HG02642 (cell line): ENCODE measurements around the gene CTNND1.
"Not testable (repeated sequence)": the region's sequence is repeated elsewhere in the genome, so short reads cannot be mapped to it uniquely, and the experiment has no call there.

ENCODE experiments used
- ATAC-seq: cut with Tn5 transposase; IDR thresholded peaks from one replicate; pipeline ENCODE4 v1.9.1; 2021; ENCODE audit warnings: mild to moderate bottlenecking; ENCODE audit not compliant: unreplicated experiment, poor library complexity

CTNND1 gene

DNA sequence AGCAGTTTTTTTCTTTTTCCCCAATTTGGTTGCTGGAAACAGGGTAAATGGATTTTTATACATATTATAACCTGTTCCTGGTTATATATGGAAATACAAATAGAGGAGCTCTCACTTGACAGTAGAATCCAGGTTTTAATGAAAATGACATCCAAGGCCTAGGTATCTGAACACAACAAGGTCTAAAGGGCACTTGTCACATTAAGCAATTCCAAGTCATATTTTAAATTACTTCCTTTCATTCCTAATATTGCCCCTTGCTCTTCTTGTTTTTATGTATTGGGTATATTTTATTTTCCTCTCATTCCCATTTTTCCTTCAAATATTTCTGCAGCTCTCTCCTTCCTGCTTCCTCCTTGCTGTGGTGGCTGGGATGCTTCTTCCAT, 27.1 kb downstream of the CTNND1 start:
- no peak for ATAC-seq

DNA sequence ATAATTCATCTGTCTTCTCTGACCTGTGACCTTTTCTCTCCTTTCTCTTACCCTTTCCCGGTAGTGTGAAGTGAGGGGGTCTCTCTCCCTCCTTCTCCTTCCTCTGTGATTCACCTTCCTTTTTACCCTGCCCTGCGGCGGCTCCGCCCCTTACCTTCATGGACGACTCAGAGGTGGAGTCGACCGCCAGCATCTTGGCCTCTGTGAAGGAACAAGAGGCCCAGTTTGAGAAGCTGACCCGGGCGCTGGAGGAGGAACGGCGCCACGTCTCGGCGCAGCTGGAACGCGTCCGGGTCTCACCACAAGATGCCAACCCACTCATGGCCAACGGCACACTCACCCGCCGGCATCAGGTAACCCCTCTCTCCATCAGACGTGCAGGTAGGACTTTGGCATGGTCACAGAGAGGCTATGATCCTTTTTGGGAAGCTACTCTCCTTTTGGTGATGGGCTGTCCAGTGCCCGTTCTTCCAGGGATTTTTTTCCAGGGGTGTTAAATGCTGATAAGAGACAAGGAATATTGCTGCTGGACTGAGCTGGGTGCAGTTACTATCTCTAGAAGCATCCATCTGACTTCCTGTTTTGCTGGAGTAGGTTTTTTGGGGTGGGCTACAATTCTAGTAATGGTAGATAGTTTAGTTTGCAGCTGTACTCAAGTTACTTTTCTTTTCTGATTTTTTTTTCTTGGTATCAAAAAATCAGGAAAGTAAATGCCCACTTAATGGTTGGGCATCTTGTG, 29.9 kb downstream of the CTNND1 start:
- ATAC-seq: no peak

DNA sequence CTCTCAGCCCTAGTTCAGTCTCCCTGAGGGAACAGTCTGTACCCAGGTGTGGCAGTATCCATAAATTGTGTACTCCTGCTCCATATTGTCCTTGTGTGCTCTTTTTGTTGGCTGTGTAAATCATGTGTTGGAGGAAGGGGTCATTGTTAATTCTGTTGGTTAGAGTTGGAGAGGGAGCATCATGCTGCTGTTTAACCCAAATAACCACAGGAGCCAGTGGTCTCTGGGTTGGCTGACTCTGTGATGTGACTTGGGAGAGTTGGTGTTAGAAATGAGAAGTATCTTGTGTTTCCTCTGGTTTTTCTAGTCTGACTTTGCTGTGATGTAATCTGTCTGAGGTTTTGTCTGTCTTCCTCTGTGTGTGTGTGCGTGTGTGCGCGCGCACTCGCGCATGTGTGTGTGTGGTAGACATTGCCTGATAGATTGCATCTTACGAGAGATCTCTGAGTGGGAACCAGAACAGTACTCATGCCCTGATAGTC, 30.5 kb downstream of the CTNND1 start:
- ATAC-seq: peak; percentile 82

DNA sequence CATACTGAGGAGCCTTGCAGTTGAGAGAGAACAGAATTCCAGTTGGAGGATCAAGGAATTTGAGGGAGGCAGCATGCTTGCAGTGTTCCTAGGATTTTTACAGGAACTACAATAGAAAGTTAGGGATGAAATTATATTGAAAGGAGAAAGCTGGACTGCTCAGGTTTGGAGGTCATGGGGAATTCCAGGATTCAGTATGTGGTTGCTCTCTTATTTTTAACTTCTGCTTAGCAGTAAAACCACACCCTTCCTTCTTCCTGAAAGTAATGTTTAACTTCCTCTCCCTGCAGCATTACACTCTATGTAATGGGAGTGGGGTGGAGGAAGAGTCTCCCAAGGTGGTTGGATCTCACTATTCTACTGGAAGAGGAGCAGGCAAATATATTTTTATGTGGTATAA, 31.3 kb downstream of the CTNND1 start:
- ATAC-seq: no peak

DNA sequence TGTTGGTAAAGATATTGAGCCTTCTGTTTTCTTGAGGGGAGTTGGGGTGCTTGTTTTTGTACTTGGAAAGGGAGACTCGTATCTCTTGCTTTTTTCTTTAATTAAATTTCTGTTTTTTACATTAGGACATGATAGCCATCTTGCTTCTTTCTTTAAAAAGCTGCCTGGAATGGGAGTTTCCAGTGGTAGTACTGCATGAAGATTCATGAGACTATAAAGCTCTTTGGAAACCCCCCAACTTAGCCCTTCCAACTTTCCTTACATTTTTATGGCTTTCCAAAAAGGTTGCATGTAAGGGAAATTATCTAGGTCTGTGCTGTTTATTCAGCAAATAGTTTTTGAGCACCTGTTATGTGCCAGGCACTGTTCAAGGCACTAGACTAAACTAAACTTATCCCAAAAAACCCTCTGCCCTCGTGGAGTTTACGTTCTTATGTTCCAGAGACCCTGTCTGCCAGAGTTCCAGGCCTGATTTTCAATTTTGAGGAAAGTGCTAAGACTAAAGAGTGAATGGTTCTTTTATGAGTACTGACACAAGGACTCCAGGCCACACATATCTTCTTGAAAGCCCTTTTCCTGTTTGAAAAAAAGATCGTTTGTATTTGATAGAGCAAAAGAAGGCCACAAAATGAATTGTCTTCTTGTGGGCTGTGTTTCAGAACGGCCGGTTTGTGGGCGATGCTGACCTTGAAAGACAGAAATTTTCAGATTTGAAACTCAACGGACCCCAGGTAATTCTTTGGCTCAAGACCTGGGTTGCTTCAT, 31.9 kb downstream of the CTNND1 start:
- no peak for ATAC-seq

DNA sequence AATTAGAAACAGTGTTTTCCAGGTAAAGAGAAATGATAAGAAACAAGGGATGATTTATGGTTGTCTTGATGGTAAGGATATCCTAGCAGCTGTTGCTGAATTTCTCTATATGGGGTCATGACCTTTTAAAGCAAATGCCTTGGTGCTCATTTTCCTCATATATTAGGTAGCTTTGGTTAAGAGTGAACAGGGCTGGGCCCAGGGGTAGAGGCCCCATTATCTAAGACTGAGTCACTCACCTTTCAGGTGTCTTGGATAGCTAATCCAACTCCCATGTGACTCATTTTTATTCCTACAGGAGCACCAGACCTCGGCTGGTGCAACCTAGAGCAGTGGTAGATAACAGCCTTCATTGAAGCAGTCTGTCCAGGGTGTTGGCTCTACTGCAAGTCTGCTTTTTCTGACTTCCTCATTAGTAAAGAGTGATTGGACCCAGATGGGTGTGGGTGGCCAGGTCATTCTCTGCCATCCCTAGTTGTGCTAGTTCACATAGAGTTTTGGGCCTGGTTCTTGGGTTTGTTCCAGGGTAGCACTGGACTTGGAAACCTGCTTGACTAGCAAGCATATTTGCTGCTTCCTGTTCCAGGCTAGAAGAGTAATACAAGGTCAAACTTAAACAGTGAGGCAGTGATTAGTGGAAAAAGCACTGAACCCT, 37.4 kb downstream of the CTNND1 start:
- ATAC-seq: no peak

DNA sequence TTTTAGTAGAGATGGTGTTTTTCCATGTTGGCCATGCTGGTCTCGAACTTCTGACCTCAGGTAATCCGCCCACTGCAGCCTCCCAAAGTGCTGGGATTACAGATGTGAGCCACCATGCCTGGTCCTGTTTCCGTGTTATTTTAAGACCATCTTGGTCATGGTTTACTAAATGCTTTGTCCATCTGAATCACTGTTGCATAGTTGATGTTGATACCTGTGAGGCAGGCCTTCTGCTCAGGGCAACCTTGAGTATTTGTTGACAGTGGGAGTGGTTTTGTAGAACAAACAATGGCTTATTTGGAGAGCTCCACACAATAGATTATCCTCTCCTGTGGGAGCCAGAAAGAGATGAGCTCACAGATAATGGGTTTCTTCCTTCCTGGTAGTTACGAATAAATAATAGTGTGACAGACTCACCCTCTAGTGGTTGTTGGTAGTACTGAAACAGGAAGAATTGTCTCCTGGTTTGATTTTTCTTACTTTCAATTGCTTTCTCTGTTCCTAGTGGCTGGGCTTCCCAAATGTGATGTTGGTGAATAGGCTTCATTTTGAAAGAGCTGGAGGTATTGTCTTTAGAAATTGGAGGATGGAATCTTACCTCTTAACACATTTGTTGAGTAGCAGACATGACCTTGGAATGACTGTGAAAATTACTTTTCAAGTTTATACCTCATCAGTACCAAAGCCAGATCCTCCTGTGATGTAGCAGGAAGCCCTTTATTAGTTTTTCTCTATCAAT, 39.0 kb downstream of the CTNND1 start:
- ATAC-seq: peak; percentile 84

DNA sequence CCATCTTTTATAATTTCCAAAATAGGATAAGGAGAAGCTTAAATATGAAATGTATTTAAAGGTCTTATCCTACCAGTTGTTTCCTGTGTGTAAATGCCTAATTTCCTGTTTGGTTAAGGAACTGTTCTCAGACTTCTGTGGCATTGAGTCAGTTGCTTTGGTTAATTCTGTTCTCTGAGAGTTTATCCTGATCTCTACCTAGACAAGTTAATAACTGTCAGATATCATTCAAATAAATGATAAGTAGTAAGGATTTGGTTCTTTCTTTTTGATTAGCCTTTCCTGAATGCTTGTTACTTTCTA, 39.5 kb downstream of the CTNND1 start:
- ATAC-seq: no peak

DNA sequence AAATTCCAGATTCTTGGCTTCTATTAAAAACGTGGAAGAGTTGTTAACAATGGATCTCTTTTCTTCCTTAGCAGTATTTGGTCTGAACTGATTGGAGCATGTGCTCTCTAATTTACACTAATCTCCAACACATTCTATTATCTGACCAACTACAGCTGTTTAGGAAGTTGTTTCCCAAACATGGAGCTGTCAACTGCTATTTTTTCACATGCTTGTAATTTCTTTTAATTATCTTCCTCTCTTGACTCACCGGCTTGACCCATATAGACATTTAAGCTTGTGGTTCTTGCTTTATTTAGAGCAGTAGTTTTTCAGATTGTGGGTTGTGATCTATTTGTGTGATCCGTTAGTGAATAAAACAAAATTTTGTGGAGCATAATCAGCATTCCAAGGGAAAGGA, 40.8 kb downstream of the CTNND1 start:
- ATAC-seq: no peak

DNA sequence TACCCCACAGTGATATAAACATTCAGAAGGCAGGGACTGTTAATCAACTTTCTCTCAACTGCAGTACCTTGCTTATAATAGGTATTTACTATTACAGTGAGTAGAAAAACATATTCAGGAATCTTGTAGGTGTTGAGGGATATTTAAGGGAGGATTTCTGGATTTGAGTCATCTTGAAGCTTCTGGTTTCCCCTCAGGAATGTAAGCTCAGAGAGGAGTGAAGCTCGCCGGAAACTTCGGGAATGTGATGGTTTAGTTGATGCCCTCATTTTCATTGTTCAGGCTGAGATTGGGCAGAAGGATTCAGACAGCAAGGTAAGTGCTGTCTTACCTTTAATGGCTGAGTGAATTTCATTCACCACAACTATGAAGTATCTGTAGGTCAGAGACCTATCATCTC, 42.9 kb downstream of the CTNND1 start:
- ATAC-seq: no peak

DNA sequence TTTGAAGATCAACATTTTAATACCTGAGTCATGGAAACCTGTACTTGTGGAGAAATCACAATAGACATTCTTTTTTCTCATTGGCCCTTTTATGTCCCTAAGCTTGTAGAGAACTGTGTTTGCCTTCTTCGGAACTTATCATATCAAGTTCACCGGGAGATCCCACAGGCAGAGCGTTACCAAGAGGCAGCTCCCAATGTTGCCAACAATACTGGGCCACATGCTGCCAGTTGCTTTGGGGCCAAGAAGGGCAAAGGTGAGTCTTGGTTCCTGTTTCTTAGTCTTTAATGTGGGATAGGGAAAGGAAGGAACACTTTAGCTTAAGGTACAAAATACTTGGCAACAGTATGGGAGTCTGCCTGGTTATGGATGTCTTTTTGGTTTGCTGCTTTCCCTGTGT, 44.2 kb downstream of the CTNND1 start:
- no peak for ATAC-seq

DNA sequence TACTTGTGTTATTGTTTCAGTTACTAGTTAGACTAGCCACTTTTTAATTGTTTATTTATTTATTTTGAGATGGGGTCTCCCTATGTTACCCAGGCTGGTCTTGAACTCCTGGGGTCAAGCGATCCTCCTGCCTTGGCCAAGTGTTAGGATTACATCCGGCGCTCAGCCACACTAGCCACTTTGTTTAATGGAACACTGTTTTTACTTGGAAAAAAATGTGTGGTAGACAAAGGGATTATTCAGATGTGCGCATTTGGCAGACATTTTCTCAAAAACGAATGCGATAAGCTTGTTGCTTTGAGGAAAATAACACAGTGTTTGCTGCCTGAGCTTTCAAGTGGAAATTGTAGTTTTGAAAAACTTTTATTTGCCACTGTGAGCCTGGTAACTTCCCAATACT, 51.0 kb downstream of the CTNND1 start:
- ATAC-seq: no peak

DNA sequence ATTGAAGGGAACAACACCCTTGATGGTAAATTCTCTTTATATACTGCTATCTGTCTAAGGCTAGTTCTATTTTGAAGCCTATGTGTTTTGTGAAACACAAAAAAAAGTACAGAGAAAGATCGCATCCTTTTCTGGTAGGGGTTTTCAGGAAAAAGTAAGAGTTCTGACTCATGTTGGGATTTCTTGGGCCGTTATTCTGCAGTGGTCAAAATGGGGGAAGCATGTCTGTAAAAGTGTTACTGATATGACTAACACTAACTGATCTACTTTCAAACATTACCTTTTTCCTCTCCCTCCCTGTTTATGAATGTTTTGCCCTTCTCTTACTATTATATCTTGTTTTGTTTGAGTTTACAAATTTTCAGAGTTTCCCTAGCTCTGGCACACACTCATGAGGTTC, 53.9 kb downstream of the CTNND1 start:
- peak; percentile 78 for ATAC-seq

DNA sequence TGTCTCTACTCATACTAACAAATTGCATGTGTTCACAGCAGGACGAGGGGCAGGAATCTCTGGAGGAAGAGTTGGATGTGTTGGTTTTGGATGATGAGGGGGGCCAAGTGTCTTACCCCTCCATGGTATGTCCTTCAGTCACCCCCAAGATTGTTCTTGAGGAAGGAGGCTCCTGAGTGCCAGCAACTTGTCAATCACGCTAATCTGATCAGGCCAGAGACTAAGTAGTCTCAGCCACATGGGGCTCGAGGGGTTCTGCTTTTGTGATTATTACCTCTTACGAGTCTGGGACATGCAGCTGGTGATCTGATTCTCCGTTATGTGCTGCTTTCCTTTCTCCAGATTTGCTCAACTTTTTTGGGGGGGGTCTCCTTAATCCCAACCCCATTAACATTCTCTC, 54.3 kb downstream of the CTNND1 start:
- ATAC-seq: peak; percentile 27

DNA sequence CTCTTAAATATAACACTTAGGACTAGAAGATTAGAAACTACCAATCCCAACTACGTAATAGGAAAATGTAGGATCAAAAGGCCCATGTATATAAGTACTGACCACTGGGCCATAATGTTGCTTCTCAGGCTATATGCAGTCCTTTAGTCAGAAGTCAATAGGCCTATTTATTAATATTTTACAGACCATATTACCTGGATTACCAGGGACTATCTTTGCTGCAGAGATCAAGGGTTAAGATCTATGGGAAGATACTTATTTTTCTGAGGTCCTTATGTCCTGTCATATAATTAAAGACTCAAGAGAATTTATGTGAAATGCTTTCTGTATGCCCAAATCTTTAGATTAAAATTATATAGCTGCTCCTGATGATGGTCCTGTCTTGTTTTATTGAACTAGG, 57.2 kb downstream of the CTNND1 start:
- ATAC-seq: no peak

DNA sequence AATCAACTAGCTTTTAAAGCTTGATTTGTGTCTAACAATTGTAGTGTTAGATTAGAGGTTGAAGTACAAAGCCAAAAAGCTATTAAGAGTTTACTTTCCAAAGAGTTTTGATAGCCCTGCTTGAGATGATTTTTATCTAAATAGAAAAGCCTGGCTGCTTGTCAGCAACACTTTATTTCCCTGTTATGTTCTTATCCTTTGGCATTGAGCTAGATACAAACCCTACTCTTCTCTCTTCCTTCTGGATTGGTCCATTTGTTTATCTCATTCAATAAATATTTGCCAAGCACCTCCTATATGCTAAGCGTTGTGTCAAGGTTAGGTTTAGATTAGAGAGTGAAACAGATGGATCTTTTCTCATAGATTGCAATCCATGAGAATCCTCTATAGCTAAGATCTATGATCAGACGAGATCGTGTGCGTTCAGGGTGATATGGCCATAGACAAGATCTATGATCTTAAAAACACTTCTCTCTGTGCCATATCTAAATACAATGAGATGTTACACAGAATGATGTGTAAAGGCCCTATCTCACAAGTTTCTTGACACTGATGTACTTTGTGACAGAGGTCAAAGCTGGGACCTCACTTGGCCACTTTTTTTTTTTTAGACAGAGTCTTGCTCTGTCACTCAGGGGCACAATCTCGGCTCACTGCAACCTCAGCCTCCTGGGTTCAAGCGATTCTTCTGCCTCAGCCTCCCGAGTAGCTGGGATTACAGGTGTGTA, 57.8 kb downstream of the CTNND1 start:
- ATAC-seq: no peak

DNA sequence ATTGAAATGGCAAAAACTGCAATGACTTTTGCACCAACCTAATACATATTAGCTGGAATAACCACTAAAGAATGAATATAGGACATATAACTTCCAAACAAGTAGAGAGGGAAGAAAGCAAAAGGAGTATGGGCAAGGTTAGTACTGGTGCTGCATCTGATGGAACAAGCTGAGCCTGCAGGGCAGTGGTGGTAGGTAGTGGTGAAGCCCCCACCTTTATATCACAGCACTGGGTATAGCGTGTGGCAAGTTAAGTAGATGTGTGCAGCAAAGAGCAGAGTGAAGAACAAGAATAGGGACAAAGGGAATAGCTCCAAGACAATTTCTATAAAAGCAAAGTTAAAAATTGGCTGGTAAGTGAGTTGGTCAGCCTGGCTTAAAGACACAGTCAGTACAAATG, 62.3 kb downstream of the CTNND1 start:
- no peak for ATAC-seq

DNA sequence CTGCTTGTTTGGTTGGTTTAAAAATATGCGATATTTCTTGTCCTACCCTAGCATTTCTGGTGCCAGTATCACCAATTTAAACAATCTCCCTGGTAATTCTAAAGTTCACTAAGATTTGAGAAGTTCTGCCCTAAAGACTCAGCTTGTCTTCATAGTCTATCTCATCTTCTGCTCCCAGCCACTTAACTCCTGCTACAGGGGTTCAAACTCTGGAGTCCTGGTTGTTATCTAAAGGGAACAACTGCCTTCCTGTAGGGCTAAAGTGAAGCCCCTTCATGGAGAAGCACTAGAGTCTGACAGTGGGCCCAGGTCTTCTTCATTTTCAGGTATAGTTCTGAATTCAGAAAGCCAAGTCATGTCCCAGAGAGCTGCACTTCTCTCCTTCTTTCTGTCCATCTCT, 73.2 kb downstream of the CTNND1 start:
- ATAC-seq: no peak

DNA sequence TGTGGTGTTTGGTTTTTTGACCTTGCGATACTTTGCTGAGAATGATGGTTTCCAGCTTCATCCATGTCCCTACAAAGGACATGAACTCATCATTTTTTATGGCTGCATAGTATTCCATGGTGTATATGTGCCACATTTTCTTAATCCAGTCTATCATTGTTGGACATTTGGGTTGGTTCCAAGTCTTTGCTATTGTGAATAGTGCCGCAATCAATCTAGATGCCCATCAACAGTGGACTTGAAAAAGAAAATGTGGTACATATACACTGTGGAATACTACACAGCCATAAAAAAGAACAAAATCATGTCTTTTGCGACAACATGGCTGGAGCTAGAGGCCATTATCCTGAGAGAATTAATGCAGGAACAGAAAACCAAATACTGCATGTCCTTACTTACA, 77.0 kb downstream of the CTNND1 start:
- not testable (repeated sequence) for ATAC-seq

DNA sequence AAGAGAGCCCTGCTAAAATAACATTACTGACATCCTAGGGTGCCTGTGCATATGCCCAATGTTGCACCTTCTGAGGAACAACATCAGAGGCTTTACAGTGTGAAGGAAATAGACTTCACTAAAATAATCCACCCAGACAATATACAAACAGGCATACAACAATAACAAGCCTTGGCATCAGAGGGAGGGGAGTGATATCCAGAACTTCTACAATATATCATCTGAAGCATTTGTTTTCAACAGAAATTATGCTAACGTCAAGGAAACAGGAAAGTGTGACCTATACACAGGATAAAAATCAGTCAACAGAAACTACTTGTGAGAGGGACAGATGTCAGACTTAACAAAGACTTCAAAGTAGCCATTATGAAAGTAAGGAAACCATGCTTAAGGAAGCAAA, 81.3 kb downstream of the CTNND1 start:
- no peak for ATAC-seq
